Gastroesophageal sphincter (tissue), 3 donors: ENCODE results near the gene C3.

Source experiments
- CTCF ChIP-seq, 4 experiments: fragments of 200-600 bp in 2 of 4; fragments of 450-650 bp in 2 of 4; sonication (generic) in 1 of 4; IDR thresholded peaks; one replicate each; pipeline ENCODE4 v1.5.1; 2017 to 2019; ENCODE audit warnings: antibody characterized with exemption in 4 of 4, mild to moderate bottlenecking in 2 of 4, moderate library complexity in 2 of 4
- EP300 ChIP-seq: sonication (generic); formaldehyde crosslinking; IDR thresholded peaks from one replicate; pipeline ENCODE4 v1.6.1; 2017; ENCODE audit warnings: antibody characterized with exemption, mild to moderate bottlenecking
- POLR2A ChIP-seq, 2 donors: fragments of 450-650 bp; IDR thresholded peaks; one replicate each; pipeline ENCODE4 v1.6.1; 2017; ENCODE audit warnings: antibody characterized with exemption in 2 of 2, mild to moderate bottlenecking in 2 of 2, moderate library complexity in 1 of 2
- POLR2AphosphoS5 ChIP-seq: sonication (generic); formaldehyde crosslinking; IDR thresholded peaks from one replicate; pipeline ENCODE4 v1.6.1; 2017; ENCODE audit warnings: antibody characterized with exemption

- no peak for TF ChIP-seq POLR2A (IDR thresholded peaks at IDR 0.05)
- no peak for TF ChIP-seq CTCF (IDR thresholded peaks at IDR 0.05)
- no peak for TF ChIP-seq POLR2AphosphoS5
- TF ChIP-seq EP300: no peak
Measured at GRCh38 chr19:6754136-6754535, 33.7 kb upstream of the C3 start.
